A673 (cell line): ENCODE measurements around the gene TMEM30B.

Experiments used
- CTCF ChIP-seq: fragments of 300-800, 200-600 bp; sonication (generic); conservative IDR thresholded peaks from 2 replicates; pipeline ENCODE4 v1.5.1; 2017; ENCODE audit warnings: low read depth, mild to moderate bottlenecking, antibody characterized with exemption, low read length, moderate library complexity, mixed read lengths
- EZH2 ChIP-seq: fragments of 200-600 bp; sonication (generic); IDR thresholded peaks from 2 replicates; pipeline ENCODE4 v1.6.1; 2017; ENCODE audit warnings: borderline replicate concordance, low read depth, mild to moderate bottlenecking, mixed read lengths, antibody characterized with exemption, low read length; ENCODE audit not compliant: poor library complexity, severe bottlenecking

GRCh38 chr14:61262082-61262481 lies 19.1 kb downstream of the TMEM30B start:
- TF ChIP-seq CTCF (no peak), EZH2 (no peak)
